ENCODE data around the gene TH.
A peak's percentile ranks its signal among the peaks of the same experiment; 100 is the strongest.

Gene TH

DNA sequence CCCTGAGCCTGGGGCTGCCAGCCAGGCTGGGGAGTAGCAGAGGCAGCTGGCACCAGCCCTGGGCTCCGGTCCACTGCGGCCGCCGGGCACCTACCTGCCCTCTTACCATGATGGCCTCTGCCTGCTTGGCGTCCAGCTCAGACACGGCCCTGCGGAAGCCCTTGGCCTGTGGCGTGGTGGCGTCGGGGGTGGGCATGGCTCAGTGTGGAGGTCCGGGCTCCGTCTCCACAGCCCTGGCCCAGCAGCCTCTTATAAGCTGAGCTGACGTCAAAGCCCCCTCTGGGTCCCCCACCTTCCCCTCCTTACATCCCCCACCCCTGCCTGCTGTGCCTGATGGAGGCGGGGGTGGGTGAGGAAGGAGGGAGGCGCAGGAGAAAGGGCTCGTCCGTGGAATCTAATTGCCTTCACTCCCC, at the start of gene TH:
Gene TH, minus strand, starts transcription at position 225 of the 413 bp plus-strand sequence. Its CDS starts 29 bp downstream, at position 196.
- Histone ChIP-seq H3K4me1 (ENCODE audit: control insufficient read depth, insufficient read depth, low read length) (no peaks in the 10 kb centered on the region), H3K36me3 (ENCODE audit: control insufficient read depth, insufficient read depth, low read length, severe bottlenecking) (no peaks in the 10 kb centered on the region), H3K27me3 (replicated peaks; ENCODE audit: control insufficient read depth, insufficient read depth, low read length) (peaks cover 7% of the 10 kb centered on the region), H3K9me3 (ENCODE audit: control insufficient read depth, low read length) (no peaks in the 10 kb centered on the region), H3K4me3 (ENCODE audit: low read length) (no peak within 1 kb of the TSS), H3K9ac (ENCODE audit: low read length) (no peak within 1 kb of the TSS)
- DNase-seq (ENCODE audit: low read depth), result peak; percentile 19

- Histone ChIP-seq H3K9me3 (ENCODE audit: control insufficient read depth, low read length) (peaks cover 28% of the 10 kb centered on the region), H3K27me3 (replicated peaks; ENCODE audit: control insufficient read depth, insufficient read depth, low read length) (peaks cover 49% of the 10 kb centered on the region), H3K9ac (ENCODE audit: low read length) (no peak overlapping the region), H3K4me1 (ENCODE audit: control insufficient read depth, insufficient read depth, low read length) (no peaks in the 10 kb centered on the region), H3K4me3 (ENCODE audit: low read length) (no peak overlapping the region), H3K36me3 (ENCODE audit: control insufficient read depth, insufficient read depth, low read length, severe bottlenecking) (no peaks in the 10 kb centered on the region)
- no peak for DNase-seq (ENCODE audit: low read depth)
Measured at GRCh38 chr11:2221024-2221423, 49.4 kb upstream of the TH start.

GRCh38 chr11:2220173-2220771, 48.7 kb upstream of the TH start:
- Histone ChIP-seq H3K4me3 (ENCODE audit: low read length) (no peak overlapping the region), H3K9me3 (ENCODE audit: control insufficient read depth, low read length) (peaks cover 26% of the 10 kb centered on the region), H3K4me1 (ENCODE audit: control insufficient read depth, insufficient read depth, low read length) (no peaks in the 10 kb centered on the region), H3K9ac (ENCODE audit: low read length) (no peak overlapping the region), H3K36me3 (ENCODE audit: control insufficient read depth, insufficient read depth, low read length, severe bottlenecking) (no peaks in the 10 kb centered on the region), H3K27me3 (replicated peaks; ENCODE audit: control insufficient read depth, insufficient read depth, low read length) (peaks cover 50% of the 10 kb centered on the region)
- no peak for DNase-seq (ENCODE audit: low read depth)

DNA sequence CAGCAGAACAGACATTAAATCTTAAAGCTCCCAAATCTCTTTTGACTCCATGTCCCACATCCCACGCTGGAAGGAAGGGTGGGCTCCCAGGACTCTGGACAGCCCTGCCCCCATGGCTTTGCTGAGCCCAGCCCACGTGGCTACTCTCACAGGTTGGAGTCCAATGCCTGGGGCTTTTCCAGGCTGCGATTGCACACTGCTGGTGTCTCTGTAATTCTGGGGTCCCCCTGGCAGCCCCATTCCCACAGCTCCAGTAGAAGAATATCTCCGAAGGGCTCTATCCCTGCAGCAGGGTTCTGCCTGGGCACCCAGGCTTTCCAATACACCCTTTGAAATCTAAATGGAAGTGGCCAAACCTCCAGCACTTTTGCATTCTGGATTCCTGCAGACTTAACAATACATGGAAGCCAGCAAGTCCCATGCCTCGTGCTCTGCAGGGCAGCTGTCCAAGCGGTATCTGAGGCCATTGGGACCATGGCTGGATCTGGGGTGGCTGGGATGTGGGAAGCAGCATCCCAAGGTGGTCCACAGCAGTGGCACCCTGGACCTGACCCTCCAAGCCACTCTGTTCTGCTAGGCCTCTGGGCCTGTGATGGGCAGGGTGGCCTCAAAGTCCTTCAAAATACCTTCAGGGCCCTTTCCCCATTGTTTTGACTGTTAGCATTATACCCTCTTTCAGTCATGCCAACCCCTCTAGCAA, 47.9 kb upstream of the TH start:
- DNase-seq (ENCODE audit: low read depth), result no peak
- Histone ChIP-seq H3K9me3 (ENCODE audit: control insufficient read depth, low read length) (peaks cover 20% of the 10 kb centered on the region), H3K4me3 (ENCODE audit: low read length) (no peak overlapping the region), H3K4me1 (ENCODE audit: control insufficient read depth, insufficient read depth, low read length) (no peaks in the 10 kb centered on the region), H3K27me3 (replicated peaks; ENCODE audit: control insufficient read depth, insufficient read depth, low read length) (peaks cover 57% of the 10 kb centered on the region), H3K9ac (ENCODE audit: low read length) (no peak overlapping the region), H3K36me3 (ENCODE audit: control insufficient read depth, insufficient read depth, low read length, severe bottlenecking) (no peaks in the 10 kb centered on the region)

GRCh38 chr11:2218031-2218633, 46.5 kb upstream of the TH start:
- no peaks in the 10 kb centered on the region for H3K36me3 ChIP-seq (ENCODE audit: control insufficient read depth, insufficient read depth, low read length, severe bottlenecking)
- no peak overlapping the region for H3K9ac ChIP-seq (ENCODE audit: low read length)
- peaks cover 6% of the 10 kb centered on the region for H3K9me3 ChIP-seq (ENCODE audit: control insufficient read depth, low read length)
- DNase-seq (ENCODE audit: low read depth), result no peak
- H3K4me1 ChIP-seq (ENCODE audit: control insufficient read depth, insufficient read depth, low read length), result no peaks in the 10 kb centered on the region
- no peak overlapping the region for H3K4me3 ChIP-seq (ENCODE audit: low read length)
- H3K27me3 ChIP-seq (replicated peaks; ENCODE audit: control insufficient read depth, insufficient read depth, low read length), result peaks cover 59% of the 10 kb centered on the region

DNA sequence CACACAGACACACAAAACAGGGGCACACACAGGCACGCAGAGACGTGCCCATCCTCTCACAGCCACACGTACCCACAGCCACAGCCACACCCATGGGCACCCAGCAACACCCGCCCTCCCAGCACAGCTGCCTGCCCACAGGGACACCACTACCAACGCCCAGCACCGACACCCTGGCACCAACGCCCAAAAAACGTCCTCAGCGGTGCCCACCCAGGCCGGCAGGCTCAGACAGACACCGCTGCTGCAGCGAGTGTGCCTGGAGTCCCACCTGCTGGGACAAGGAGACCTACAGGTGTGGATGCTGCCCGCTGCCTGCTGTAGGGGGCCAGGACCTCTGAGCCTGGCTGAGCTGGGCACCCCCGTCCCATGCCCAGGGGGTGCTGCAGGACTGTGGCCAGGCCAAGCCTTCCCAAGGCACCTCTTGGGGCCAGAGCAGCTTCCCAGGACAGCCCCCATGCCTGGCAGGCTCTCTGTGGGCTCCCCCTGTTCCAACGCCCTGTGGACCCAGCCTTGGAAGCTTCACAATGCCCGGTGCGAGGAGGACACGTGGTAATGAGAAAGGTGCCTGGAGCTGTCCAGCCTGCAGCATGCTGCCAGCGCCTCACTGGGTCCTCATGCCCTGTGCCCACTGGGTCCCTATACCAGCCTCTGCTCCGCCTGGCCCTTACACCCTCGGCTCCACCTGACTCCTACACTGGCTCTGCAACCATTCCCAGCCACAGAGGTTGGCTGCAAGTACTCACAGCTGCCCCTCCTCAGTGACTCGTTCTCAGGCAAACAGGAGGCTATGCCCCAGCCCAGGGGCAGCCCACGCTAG, 45.8 kb upstream of the TH start:
- no peak for DNase-seq (ENCODE audit: low read depth)
- H3K9me3 ChIP-seq (ENCODE audit: control insufficient read depth, low read length), result peaks cover 6% of the 10 kb centered on the region
- no peak overlapping the region for H3K9ac ChIP-seq (ENCODE audit: low read length)
- no peaks in the 10 kb centered on the region for H3K36me3 ChIP-seq (ENCODE audit: control insufficient read depth, insufficient read depth, low read length, severe bottlenecking)
- no peak overlapping the region for H3K4me3 ChIP-seq (ENCODE audit: low read length)
- H3K4me1 ChIP-seq (ENCODE audit: control insufficient read depth, insufficient read depth, low read length), result no peaks in the 10 kb centered on the region
- peaks cover 51% of the 10 kb centered on the region for H3K27me3 ChIP-seq (replicated peaks; ENCODE audit: control insufficient read depth, insufficient read depth, low read length)

DNA sequence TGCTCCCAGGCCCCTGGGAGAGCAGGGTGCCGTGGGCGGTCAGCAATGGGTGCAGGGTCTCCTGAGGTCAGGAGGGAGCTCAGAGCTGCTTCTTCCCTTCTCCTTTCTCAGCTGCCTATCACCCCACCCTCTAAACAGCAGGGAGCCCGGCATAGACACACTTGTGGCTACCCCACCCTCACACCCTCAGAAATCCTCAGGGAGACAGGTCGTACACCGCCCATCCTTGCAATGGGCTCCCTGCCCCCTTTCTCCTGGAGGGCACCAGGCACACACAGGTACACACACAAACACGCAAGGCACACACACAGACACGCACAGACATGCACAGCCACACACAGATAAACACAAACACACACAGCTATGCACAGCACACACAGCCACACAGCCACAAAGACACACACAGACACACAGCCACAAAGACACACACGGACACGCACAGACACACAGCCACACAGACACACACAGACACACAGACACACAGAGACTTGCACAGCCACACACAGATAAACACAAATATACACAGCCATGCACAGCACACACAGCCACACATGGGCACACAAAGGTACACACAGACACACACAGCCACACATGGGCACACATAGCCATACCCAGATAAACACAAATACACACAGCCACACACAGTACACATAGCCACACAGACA, 44.9 kb upstream of the TH start:
- H3K9ac ChIP-seq (ENCODE audit: low read length), result no peak overlapping the region
- no peaks in the 10 kb centered on the region for H3K4me1 ChIP-seq (ENCODE audit: control insufficient read depth, insufficient read depth, low read length)
- H3K36me3 ChIP-seq (ENCODE audit: control insufficient read depth, insufficient read depth, low read length, severe bottlenecking), result no peaks in the 10 kb centered on the region
- peaks cover 50% of the 10 kb centered on the region for H3K27me3 ChIP-seq (replicated peaks; ENCODE audit: control insufficient read depth, insufficient read depth, low read length)
- no peak overlapping the region for H3K4me3 ChIP-seq (ENCODE audit: low read length)
- DNase-seq (ENCODE audit: low read depth), result no peak
- peaks cover 6% of the 10 kb centered on the region for H3K9me3 ChIP-seq (ENCODE audit: control insufficient read depth, low read length)

GRCh38 chr11:2215561-2216399, 44.2 kb upstream of the TH start:
- Histone ChIP-seq H3K4me3 (ENCODE audit: low read length) (no peak overlapping the region), H3K36me3 (ENCODE audit: control insufficient read depth, insufficient read depth, low read length, severe bottlenecking) (no peaks in the 10 kb centered on the region), H3K27me3 (replicated peaks; ENCODE audit: control insufficient read depth, insufficient read depth, low read length) (peaks cover 48% of the 10 kb centered on the region), H3K9ac (ENCODE audit: low read length) (no peak overlapping the region), H3K9me3 (ENCODE audit: control insufficient read depth, low read length) (peaks cover 6% of the 10 kb centered on the region), H3K4me1 (ENCODE audit: control insufficient read depth, insufficient read depth, low read length) (no peaks in the 10 kb centered on the region)
- DNase-seq (ENCODE audit: low read depth), result no peak

DNA sequence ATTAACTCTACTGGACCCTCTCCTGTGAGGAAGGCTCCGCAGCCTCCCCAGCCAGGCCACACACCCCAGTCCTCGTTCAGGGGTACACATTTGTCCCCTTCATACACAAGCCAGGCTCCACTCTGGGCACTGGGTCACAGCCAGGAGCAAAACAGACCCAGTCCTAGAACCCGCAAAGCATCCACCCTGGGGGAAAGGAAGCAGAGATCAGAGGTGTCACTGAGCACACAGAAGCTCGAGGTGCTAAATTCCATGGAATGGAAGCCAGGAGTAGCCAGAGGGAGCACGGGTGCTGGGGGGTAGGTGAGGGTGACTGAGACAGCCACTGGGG, 43.6 kb upstream of the TH start:
- no peaks in the 10 kb centered on the region for H3K36me3 ChIP-seq (ENCODE audit: control insufficient read depth, insufficient read depth, low read length, severe bottlenecking)
- H3K9me3 ChIP-seq (ENCODE audit: control insufficient read depth, low read length), result peaks cover 4% of the 10 kb centered on the region
- no peak overlapping the region for H3K9ac ChIP-seq (ENCODE audit: low read length)

GRCh38 chr11:2214527-2215229, 43.1 kb upstream of the TH start:
- H3K9me3 ChIP-seq (ENCODE audit: control insufficient read depth, low read length), result no peaks in the 10 kb centered on the region
- H3K4me1 ChIP-seq (ENCODE audit: control insufficient read depth, insufficient read depth, low read length), result no peaks in the 10 kb centered on the region
- H3K4me3 ChIP-seq (ENCODE audit: low read length), result no peak overlapping the region
- H3K36me3 ChIP-seq (ENCODE audit: control insufficient read depth, insufficient read depth, low read length, severe bottlenecking), result no peaks in the 10 kb centered on the region
- DNase-seq (ENCODE audit: low read depth), result no peak
- peaks cover 55% of the 10 kb centered on the region for H3K27me3 ChIP-seq (replicated peaks; ENCODE audit: control insufficient read depth, insufficient read depth, low read length)
- no peak overlapping the region for H3K9ac ChIP-seq (ENCODE audit: low read length)

More for the DNA sequence above, 43.6 kb upstream of the TH start:
- Histone ChIP-seq H3K27me3 (replicated peaks; ENCODE audit: control insufficient read depth, insufficient read depth, low read length) (peaks cover 54% of the 10 kb centered on the region), H3K4me1 (ENCODE audit: control insufficient read depth, insufficient read depth, low read length) (no peaks in the 10 kb centered on the region), H3K4me3 (ENCODE audit: low read length) (no peak overlapping the region)
- DNase-seq (ENCODE audit: low read depth), result no peak
